Endothelial cell (in vitro differentiated cells): Measurements from ENCODE around the gene MICAL3. TPM values are rescaled to one million over a fixed set of nuclear protein-coding genes. Genes with fewer than 3 reads are reported as not detected.

Experiments used
- DNase-seq: peaks from one replicate; pipeline ENCODE4 v3.0.0; 2021; ENCODE audit warnings: low spot score
- H3K27ac Mint-ChIP-seq: one replicate; pipeline ENCODE4 v1.8.0; 2021; ENCODE audit warnings: mixed read lengths, inconsistent platforms; ENCODE audit not compliant: unreplicated experiment
- H3K27me3 Mint-ChIP-seq: one replicate; pipeline ENCODE4 v1.8.0; 2021; ENCODE audit warnings: mild to moderate bottlenecking, moderate library complexity, mixed read lengths, inconsistent platforms; ENCODE audit not compliant: unreplicated experiment
- H3K36me3 Mint-ChIP-seq: one replicate; pipeline ENCODE4 v1.8.0; 2021; ENCODE audit warnings: mild to moderate bottlenecking, low read depth, mixed read lengths, inconsistent platforms; ENCODE audit not compliant: unreplicated experiment
- H3K4me1 Mint-ChIP-seq: one replicate; pipeline ENCODE4 v1.8.0; 2021; ENCODE audit warnings: mild to moderate bottlenecking, mixed read lengths, inconsistent platforms; ENCODE audit not compliant: unreplicated experiment
- H3K4me3 Mint-ChIP-seq: one replicate; pipeline ENCODE4 v1.8.0; 2021; ENCODE audit warnings: mild to moderate bottlenecking, mixed read lengths, inconsistent platforms; ENCODE audit not compliant: unreplicated experiment
- H3K9me3 Mint-ChIP-seq: one replicate; pipeline ENCODE4 v1.8.0; 2021; ENCODE audit warnings: mixed read lengths, inconsistent platforms; ENCODE audit not compliant: unreplicated experiment
- CTCF ChIP-seq: fragments of 200-600 bp; sonication (generic); IDR thresholded peaks from one replicate; pipeline ENCODE4 v1.5.0; 2021; ENCODE audit warnings: antibody characterized with exemption; ENCODE audit not compliant: unreplicated experiment
- total RNA-seq: library from RNA; stranded (reverse); fragmentation: NEBNext Ultra II Directional; extraction: Animal tissue kit (Norgen Biotek cat#: 25700); gene quantifications from one replicate; pipeline ENCODE4 v1.2.1, GENCODE V29; 2021; ENCODE audit not compliant: unreplicated experiment

MICAL3 gene
- total RNA-seq, 1 donor from 2014 or later: 54.3 TPM

DNA sequence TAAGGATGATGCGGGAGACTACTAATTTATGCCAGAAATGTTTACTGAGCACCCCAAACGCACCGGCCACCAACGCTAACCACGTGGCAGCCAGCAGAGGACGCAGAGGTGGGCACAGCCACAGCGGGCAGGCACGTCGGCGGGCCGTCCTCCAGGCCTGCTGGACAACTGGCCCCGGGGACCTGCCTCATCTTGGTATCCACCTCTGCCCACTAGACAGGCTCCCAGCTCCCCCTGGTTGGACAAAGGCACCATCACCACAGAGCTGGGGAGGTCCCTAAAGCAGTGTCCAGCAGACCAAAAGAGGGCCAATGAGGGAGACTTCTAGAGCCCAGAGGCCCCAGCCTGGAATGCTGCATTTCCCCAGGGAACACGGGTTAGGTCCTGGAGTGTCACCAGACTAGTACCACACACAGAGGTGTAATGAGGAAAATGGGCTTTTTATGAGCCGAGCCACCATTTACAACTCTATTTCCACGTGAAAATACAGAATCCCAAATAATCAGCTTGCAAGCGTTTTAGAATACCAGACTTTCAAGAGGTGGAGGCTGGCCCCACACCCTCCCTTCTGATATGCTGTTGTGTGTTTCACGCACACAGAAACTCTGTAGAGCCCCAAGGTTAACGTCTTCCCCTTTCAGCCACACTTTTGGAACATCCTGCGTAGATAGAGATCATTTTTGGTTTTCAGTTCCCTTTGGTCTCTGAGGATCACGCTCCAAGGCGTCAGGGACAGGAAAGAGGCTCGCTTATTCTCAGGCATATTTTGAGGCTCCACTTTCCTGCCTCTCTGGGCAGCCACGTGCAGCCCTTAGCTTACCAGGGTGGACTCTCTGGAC, 226.4 kb downstream of the MICAL3 start:
- Mint-ChIP-seq H3K27me3 (peaks cover 11% of the 10 kb centered on the region), H3K27ac (peak overlapping the region; percentile 77), H3K4me3 (no peak overlapping the region), H3K9me3 (peaks cover 4% of the 10 kb centered on the region), H3K36me3 (peaks cover 10% of the 10 kb centered on the region), H3K4me1 (peaks cover 15% of the 10 kb centered on the region)
- no peak for DNase-seq
- TF ChIP-seq CTCF: no peak

DNA sequence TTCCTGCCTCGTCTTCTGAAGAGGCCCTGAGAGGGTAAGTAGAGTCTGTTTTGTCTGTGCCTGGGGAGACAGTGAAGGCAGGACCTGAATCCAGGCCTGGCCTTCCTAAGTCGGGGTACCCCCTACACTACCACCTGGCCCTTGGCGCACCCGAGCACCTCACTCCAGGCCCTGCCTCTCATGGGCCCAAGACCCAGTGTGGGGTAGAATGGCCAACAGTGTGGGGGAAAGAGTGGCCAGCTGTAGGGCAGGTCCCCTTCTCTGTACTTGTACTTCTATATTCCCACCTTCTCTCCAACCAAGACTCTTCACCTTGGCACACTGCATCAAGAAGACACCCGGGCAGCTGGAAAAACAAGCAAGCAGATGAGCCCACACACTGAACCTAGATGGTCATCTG, 227.7 kb downstream of the MICAL3 start:
- H3K36me3 Mint-ChIP-seq: peaks cover 4% of the 10 kb centered on the region
- H3K27me3 Mint-ChIP-seq: peaks cover 12% of the 10 kb centered on the region

DNA sequence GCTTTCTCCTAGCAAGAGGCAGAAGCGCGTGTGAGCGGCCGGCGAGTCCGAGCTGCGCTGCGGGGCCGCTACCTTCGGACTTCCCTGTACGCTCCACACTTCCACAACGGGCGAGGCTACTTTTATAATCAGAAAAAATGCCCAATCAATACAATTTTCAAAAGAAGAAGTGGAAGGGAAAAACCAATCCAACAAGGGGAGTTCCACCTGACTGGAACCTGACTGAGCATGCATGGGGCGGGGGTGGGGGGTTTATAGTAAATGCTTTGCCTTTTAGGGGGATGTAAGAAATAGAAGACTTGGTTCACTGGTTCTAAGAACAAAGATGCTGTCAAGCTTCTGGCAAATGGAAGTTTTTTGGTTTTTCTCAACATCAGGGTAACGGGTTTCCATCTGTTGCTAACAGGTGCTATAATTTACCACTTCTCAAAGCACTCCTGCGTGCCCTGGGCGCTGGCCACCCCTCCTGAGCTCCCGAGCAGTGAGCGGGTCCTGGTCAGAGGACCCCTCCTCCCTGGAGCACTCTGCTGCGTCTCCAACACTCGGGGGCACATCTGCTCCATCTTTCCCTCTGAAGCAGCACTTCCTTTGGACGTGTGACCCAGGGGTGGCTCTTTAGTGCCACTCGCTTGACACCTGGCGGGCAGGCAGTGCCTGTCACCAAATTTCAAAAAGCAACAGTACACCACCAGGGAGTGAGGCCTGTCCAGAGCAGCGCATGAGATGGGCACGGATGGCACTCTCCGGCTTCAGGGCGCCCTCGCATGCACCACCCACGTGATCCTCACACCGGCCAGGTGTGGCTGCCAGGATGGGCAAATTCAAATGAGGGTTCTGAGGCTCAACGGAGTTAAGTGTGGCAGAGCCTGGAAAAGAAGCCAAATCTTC, 228.5 kb downstream of the MICAL3 start:
- no peaks in the 10 kb centered on the region for H3K9me3 Mint-ChIP-seq
- H3K27ac Mint-ChIP-seq: no peak overlapping the region

More for the DNA sequence above, 227.7 kb downstream of the MICAL3 start:
- no peak for DNase-seq
- Mint-ChIP-seq H3K9me3 (no peaks in the 10 kb centered on the region), H3K4me3 (no peak overlapping the region), H3K4me1 (peaks cover 15% of the 10 kb centered on the region), H3K27ac (no peak overlapping the region)
- no peak for TF ChIP-seq CTCF

DNA sequence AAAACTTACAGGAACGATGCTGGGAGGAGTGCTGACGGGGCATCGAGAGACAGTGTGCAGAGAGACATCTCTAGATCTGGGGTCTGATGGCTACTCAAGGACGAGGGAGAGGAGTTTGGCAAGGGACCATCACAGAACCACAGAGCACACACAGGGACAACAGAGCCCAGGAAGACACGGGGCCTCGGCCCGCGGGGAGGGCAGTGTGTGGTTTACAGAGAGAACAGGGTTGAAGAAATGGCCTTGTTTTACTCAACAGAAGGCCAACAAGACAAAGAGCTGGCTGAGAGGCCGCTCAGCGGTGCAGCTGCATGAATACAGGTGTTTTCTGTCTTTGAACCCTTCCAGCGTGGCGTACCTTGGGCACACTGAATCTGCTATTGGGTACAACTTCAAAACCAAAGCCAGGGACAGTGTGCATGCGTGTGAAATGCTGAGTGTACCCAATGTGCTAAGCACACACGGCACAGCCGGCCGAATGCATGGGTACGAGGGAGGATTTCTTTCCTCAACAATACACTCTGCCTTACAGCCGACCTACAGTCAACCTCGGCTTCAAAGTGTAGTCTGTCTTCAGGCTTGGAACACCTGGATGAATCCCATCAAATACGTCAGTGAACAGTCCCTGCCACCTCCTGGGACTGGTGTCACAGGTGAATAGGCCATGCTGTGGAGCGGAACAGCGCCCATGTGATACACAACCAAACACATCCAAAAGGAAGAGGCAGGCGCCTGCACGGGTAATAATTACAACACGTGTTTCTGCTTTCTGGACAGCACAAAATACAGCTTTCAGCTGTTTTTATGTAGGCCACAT, 229.4 kb downstream of the MICAL3 start:
- Mint-ChIP-seq H3K4me1 (peaks cover 15% of the 10 kb centered on the region), H3K9me3 (no peaks in the 10 kb centered on the region), H3K27me3 (peaks cover 15% of the 10 kb centered on the region), H3K4me3 (no peak overlapping the region), H3K36me3 (peaks cover 8% of the 10 kb centered on the region), H3K27ac (peak overlapping the region; percentile 32)
- no peak for TF ChIP-seq CTCF
- no peak for DNase-seq

More for the DNA sequence above, 228.5 kb downstream of the MICAL3 start:
- peaks cover 15% of the 10 kb centered on the region for H3K27me3 Mint-ChIP-seq
- peaks cover 8% of the 10 kb centered on the region for H3K36me3 Mint-ChIP-seq
- DNase-seq: no peak
- H3K4me3 Mint-ChIP-seq: no peak overlapping the region
- H3K4me1 Mint-ChIP-seq: peaks cover 15% of the 10 kb centered on the region
- TF ChIP-seq CTCF: no peak
